ENCODE results near the gene PSMD13. TPM values are rescaled to one million over a fixed set of nuclear protein-coding genes. Genes with fewer than 3 reads are reported as not detected.

The PSMD13 gene
- total and polyA plus RNA-seq, 2 of the 13 experiments (the other 11 are each of a cell fraction or from before 2014, with no cell fraction given): 83.0 to 117 TPM

- peak; percentile 62; the same call in 1 of the 2 replicates for TF ChIP-seq NKX3-1 (CRISPR knock-in tag; IDR thresholded peaks at IDR 0.05)
- TF ChIP-seq LCORL (IDR thresholded peaks at IDR 0.05): no peak
- peak; percentile 15; the same call in 1 of the 2 replicates for TF ChIP-seq LCORL (CRISPR knock-in tag; IDR thresholded peaks at IDR 0.05)
- 0 out of 2 replicates have a peak, but pooled peaks have one; percentile 39 for TF ChIP-seq PCBP1 (IDR thresholded peaks at IDR 0.05; ENCODE audit: borderline replicate concordance, low read depth, low read length)
- no peak for TF ChIP-seq ZFP62 (CRISPR knock-in tag; IDR thresholded peaks at IDR 0.05)
- peak; percentile 53; the same call in 1 of the 2 replicates for TF ChIP-seq ZGPAT (CRISPR knock-in tag; IDR thresholded peaks at IDR 0.05)
- TF ChIP-seq BRD4 (CRISPR knock-in tag; IDR thresholded peaks at IDR 0.05): 0 out of 2 replicates have a peak, but pooled peaks have one; percentile 21
- 0 out of 2 replicates have a peak, but pooled peaks have one; percentile 46 for TF ChIP-seq ZNF136 (CRISPR knock-in tag; IDR thresholded peaks at IDR 0.05; ENCODE audit: low read depth)
- TF ChIP-seq ZNF616 (CRISPR knock-in tag; IDR thresholded peaks at IDR 0.05; ENCODE audit: low read depth): peak; percentile 20; the same call in 1 of the 2 replicates
- no peak for TF ChIP-seq ZNF18 (CRISPR knock-in tag; IDR thresholded peaks at IDR 0.05; ENCODE audit: insufficient replicate concordance)
- no peak for TF ChIP-seq NFYC (CRISPR knock-in tag; IDR thresholded peaks at IDR 0.05)
- TF ChIP-seq TARDBP (CRISPR knock-in tag; IDR thresholded peaks at IDR 0.05): peak; percentile 82
- TF ChIP-seq SOX13 (IDR thresholded peaks at IDR 0.05): no peak
- no peak; a peak in 1 of 4 replicates for TF ChIP-seq SOX13 (CRISPR knock-in tag; conservative IDR thresholded peaks at IDR 0.05 in 1 of 2, IDR thresholded peaks at IDR 0.05 in 1 of 2)
- no peak for TF ChIP-seq NFRKB (IDR thresholded peaks at IDR 0.05)
- TF ChIP-seq ELF1 (CRISPR knock-in tag; IDR thresholded peaks at IDR 0.05): peak; percentile 76
- TF ChIP-seq ZSCAN31 (CRISPR knock-in tag; IDR thresholded peaks at IDR 0.05; ENCODE audit: low read depth): no peak
- peak; percentile 38; the same call in 1 of the 2 replicates for TF ChIP-seq BRF2 (CRISPR knock-in tag; IDR thresholded peaks at IDR 0.05)
- peak; percentile 82; the same call in 1 of the 2 replicates for TF ChIP-seq HBP1 (CRISPR knock-in tag; IDR thresholded peaks at IDR 0.05; ENCODE audit: low read depth)
- TF ChIP-seq HNF4A (CRISPR knock-in tag; IDR thresholded peaks at IDR 0.05): no peak
- no peak for TF ChIP-seq ZNF20 (CRISPR knock-in tag; IDR thresholded peaks at IDR 0.05)
- TF ChIP-seq ZNF7 (CRISPR knock-in tag; IDR thresholded peaks at IDR 0.05): no peak
Measured at GRCh38 chr11:236774-237767, at the start of gene PSMD13 (continued).

Data from HepG2 (cell line).